Stimulated activated CD4-positive, alpha-beta T cell treated with anti-CD3 and anti-CD28 coated beads, TNF-alpha, amount 100 ng/mL, for 48 hours (primary cell): Measurements from ENCODE around the gene RMDN3.
A peak's percentile ranks its signal among the peaks of the same experiment; 100 is the strongest.

ENCODE experiments used
- DNase-seq, 3 donors: peaks; one replicate each; pipeline ENCODE4 v3.0.0-alpha.2; 2020; ENCODE audit warnings: low read depth in 3 of 3

RMDN3 gene

GRCh38 chr15:40754883-40755811, at the start of gene RMDN3:
Gene RMDN3 (minus strand): TSS chr15:40755254. CDS start chr15:40754783, 471 bp downstream.
- peak; percentile 87 to 97 (median 87) for DNase-seq

- DNase-seq, result no peak
Measured at GRCh38 chr15:40803688-40804087, 48.6 kb upstream of the RMDN3 start.

GRCh38 chr15:40803076-40803475, 48.0 kb upstream of the RMDN3 start:
- DNase-seq, result no peak

- no peak for DNase-seq
Measured at GRCh38 chr15:40799523-40799922, 44.5 kb upstream of the RMDN3 start.

- DNase-seq, result no peak
Measured at GRCh38 chr15:40796512-40796911, 41.5 kb upstream of the RMDN3 start.

- DNase-seq, result no peak
Measured at GRCh38 chr15:40796041-40796440, 41.0 kb upstream of the RMDN3 start.

- DNase-seq, result no peak
Measured at GRCh38 chr15:40793216-40793989, 38.3 kb upstream of the RMDN3 start.

- no peak for DNase-seq
Measured at GRCh38 chr15:40792394-40792793, 37.3 kb upstream of the RMDN3 start.

- no peak for DNase-seq
Measured at GRCh38 chr15:40790718-40791117, 35.7 kb upstream of the RMDN3 start.

- no peak for DNase-seq
Measured at GRCh38 chr15:40789999-40790398, 34.9 kb upstream of the RMDN3 start.

GRCh38 chr15:40789119-40789518, 34.1 kb upstream of the RMDN3 start:
- no peak for DNase-seq

GRCh38 chr15:40787991-40788390, 32.9 kb upstream of the RMDN3 start:
- DNase-seq, result no peak

- peak in 2 of 3 donors; percentile 55 to 61 for DNase-seq
Measured at GRCh38 chr15:40787344-40787841, 32.3 kb upstream of the RMDN3 start.

- DNase-seq, result no peak
Measured at GRCh38 chr15:40785814-40786213, 30.8 kb upstream of the RMDN3 start.

GRCh38 chr15:40785164-40785563, 30.1 kb upstream of the RMDN3 start:
- DNase-seq, result no peak

- DNase-seq, result peak; percentile 52 to 68 (median 62)
Measured at GRCh38 chr15:40782609-40783227, 27.7 kb upstream of the RMDN3 start.

GRCh38 chr15:40776537-40777141, 21.6 kb upstream of the RMDN3 start:
- no peak for DNase-seq

GRCh38 chr15:40775740-40776536, 20.9 kb upstream of the RMDN3 start:
- DNase-seq, result no peak

GRCh38 chr15:40775007-40775406, 20.0 kb upstream of the RMDN3 start:
- DNase-seq, result no peak

GRCh38 chr15:40773902-40774301, 18.8 kb upstream of the RMDN3 start:
- no peak for DNase-seq

- DNase-seq, result no peak
Measured at GRCh38 chr15:40773496-40773895, 18.4 kb upstream of the RMDN3 start.
